LNCaP clone FGC (cell line): ENCODE results near the gene ZNF831.

Experiments
- DNase-seq: peaks from one replicate; pipeline ENCODE4 v3.0.0-alpha.2; 2011; ENCODE audit warnings: low read depth
- H3K4me3 ChIP-seq: 2 replicates; pipeline ENCODE4 v1.5.1; 2011; ENCODE audit warnings: mild to moderate bottlenecking, low read depth, low read length, control low read depth
- CTCF ChIP-seq: IDR thresholded peaks from 2 replicates; pipeline ENCODE4 v1.5.1; 2012; ENCODE audit warnings: mild to moderate bottlenecking; ENCODE audit not compliant: control insufficient read depth, insufficient read depth; ENCODE audit errors: extremely low read depth

Gene ZNF831

GRCh38 chr20:59159493-59160376 lies 3.9 kb upstream of the ZNF831 start:
- H3K4me3 ChIP-seq: no peak overlapping the region
- DNase-seq: no peak
- TF ChIP-seq CTCF: no peak

- no peak for DNase-seq
- no peak for TF ChIP-seq CTCF
- H3K4me3 ChIP-seq: no peak overlapping the region
These were observed 3.1 kb upstream of the ZNF831 start for GRCh38 chr20:59160389-59161115.

- DNase-seq: no peak
- TF ChIP-seq CTCF: no peak
- no peak overlapping the region for H3K4me3 ChIP-seq
These were observed 1.9 kb upstream of the ZNF831 start for GRCh38 chr20:59161721-59162120.

GRCh38 chr20:59164686-59165391 lies 1.2 kb downstream of the ZNF831 start:
- no peak for DNase-seq
- no peak overlapping the region for H3K4me3 ChIP-seq
- TF ChIP-seq CTCF: no peak

GRCh38 chr20:59165396-59165795 lies 1.8 kb downstream of the ZNF831 start:
- DNase-seq: no peak
- TF ChIP-seq CTCF: no peak

GRCh38 chr20:59165891-59166709 lies 2.5 kb downstream of the ZNF831 start:
- no peak overlapping the region for H3K4me3 ChIP-seq
- DNase-seq: no peak
- no peak for TF ChIP-seq CTCF

More at GRCh38 chr20:59165396-59165795, 1.8 kb downstream of the ZNF831 start:
- no peak overlapping the region for H3K4me3 ChIP-seq
